AML-193 (cell line): ENCODE data around the gene TM9SF2.
"Not testable (repeated sequence)": the region's sequence is repeated elsewhere in the genome, so short reads cannot be mapped to it uniquely, and the experiment has no call there.

Experiments used
- DNase-seq, 2 experiments: peaks; one replicate each; lab custom pipeline; 2025; lab: John Stamatoyannopoulos, UW

The TM9SF2 gene

DNA sequence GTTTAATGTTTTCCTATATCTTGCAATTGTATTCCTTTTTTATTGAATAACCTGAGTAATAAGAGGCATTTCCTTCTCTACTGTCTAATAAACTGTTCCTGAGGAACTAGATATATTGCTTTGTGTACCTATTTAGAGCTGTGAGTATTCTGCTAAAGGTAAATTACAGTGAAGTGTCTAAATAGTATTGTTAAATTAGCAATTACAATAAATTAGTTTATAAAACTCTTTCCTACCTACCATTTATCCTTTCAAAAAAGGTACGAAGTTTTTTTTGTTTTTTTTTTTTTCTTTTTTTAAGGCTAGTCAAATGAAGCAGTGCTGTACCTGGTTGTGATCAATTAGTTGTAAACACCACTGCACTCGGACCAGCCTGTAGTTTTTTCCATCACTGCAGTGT lies 34.8 kb downstream of the TM9SF2 start:
- DNase-seq: no peak

DNA sequence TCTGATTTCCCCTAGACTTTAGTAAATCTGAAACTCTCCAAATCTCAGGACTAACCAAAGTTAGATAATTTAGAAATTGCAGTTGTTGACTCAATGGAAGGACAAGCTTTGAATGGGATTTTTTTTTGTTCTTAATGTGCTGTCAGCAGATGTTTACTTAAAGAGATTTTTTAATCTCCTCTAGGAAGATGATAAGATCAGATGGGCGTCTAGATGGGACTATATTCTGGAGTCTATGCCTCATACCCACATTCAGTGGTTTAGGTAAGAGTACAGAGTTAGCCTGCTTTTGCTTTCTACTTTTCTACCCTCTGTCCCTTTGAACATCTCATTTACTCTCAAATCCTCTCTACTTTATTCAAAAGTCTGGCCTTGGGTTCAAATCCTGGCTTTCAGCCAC lies 39.3 kb downstream of the TM9SF2 start:
- DNase-seq: no peak

DNA sequence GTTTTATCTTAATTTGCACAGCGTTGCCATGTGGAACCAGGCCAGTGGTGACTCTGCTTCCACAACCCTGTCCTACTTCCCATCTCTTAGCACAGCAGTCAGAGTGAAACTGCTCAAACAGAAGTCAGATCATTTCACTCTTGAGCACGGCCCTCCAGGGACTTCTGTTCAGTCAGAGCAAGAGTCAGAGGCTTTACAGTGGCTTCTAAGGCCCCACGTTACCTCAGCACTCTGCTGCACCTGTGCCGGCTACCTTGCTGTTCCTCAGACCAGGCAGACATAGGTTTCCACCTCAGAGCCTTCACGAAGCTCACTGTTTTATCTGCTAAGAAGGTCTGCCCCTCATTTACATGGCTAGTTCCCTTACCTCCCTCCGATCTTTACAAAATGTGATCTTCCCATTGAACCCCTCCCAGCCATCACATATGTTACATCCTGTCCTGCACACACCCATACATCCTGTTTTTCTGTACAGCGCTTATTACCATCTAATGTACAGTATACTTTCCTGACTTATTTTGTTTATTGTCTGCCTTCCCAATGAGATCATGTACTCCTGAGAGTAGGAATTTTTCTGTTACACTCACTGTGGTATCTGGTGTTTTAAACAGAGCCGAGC lies 41.6 kb downstream of the TM9SF2 start:
- DNase-seq: no peak

DNA sequence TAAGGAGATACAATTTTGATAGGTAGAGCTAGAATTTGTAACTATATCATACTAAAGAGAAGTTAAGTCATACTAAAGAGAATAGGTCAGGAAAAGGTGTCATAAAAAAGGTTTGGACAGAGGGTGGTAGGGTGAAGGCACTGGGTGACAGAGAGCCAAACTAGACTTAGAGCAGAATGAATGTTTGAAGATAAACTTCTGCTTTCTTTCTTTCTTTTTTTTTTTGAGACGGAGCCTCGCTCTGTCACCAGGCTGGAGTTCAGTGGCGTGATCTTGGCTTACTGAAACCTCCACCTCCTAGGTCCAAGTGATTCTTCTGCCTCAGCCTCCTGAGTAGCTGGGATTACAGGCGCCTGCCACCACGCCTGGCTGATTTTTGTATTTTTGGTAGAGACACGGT lies 44.1 kb downstream of the TM9SF2 start:
- DNase-seq: no peak

- no peak for DNase-seq
These were observed 44.7 kb downstream of the TM9SF2 start for GRCh38 chr13:99545979-99546378.

GRCh38 chr13:99546878-99547277 lies 45.6 kb downstream of the TM9SF2 start:
- DNase-seq: no peak

DNA sequence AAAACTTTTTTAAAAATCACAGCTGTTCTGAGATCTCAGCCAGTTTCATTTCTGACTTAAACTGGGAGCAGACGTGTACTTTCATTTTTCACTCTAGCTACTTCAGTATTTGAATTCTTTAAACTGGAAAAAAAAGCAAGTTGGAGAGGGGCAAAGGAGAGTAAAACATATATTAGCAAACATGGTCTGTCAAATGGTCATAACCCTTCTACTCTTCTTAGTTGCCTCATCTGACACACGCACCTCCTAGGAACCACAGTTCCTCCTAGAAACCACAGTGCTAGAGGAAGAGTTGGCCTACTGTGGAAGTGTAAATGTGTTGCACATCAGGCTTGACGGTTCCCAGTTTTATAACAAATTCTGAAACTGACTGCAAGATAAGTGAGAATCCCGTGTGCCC lies 47.2 kb downstream of the TM9SF2 start:
- peak; percentile 14 to 38 for DNase-seq

- DNase-seq: no peak
These were observed 51.8 kb downstream of the TM9SF2 start for GRCh38 chr13:99553033-99553432.

- DNase-seq: no peak
These were observed 53.9 kb downstream of the TM9SF2 start for GRCh38 chr13:99555149-99555548.

- DNase-seq: no peak
These were observed 55.7 kb downstream of the TM9SF2 start for GRCh38 chr13:99556867-99557443.

- DNase-seq: no peak
These were observed 57.4 kb downstream of the TM9SF2 start for GRCh38 chr13:99558570-99559180.

GRCh38 chr13:99559560-99559959 lies 58.3 kb downstream of the TM9SF2 start:
- DNase-seq: no peak

DNA sequence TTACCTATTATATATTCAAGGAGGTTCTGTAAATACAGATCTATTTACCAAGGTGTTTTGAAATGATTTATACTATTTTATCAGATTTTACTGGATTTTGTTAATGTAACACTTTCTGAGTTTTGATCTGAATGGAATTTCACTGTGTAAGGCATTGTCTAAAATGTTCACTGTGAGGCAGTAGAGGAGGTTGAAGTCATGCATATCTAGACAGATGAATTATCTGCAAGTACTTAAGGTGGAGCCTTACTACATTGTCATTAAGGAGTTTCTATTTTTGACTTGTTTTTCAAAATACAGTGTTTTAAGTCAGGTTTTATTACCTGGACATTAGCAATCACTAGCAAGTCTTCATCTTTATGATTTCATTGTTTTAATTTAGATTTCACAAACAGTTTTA lies 62.1 kb downstream of the TM9SF2 start:
- DNase-seq: no peak

DNA sequence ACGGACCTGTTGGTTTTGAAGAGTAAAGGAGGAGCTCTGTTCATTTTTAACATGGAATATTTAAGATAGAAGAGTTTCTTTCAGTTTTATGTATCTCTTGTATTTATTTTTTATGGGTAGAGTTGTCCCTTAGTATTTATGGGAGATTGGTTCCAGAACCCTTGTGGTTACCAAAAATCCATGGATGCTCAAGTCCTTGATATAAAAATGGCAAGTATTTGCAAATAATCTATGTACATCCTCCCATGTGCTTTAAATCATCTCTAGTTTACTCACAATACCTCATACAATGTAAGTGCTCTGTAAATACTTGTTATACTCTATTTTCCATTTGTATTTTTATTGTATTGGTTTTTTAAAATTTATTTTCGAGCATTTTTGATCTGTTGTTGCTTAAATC lies 63.1 kb downstream of the TM9SF2 start:
- no peak for DNase-seq

DNA sequence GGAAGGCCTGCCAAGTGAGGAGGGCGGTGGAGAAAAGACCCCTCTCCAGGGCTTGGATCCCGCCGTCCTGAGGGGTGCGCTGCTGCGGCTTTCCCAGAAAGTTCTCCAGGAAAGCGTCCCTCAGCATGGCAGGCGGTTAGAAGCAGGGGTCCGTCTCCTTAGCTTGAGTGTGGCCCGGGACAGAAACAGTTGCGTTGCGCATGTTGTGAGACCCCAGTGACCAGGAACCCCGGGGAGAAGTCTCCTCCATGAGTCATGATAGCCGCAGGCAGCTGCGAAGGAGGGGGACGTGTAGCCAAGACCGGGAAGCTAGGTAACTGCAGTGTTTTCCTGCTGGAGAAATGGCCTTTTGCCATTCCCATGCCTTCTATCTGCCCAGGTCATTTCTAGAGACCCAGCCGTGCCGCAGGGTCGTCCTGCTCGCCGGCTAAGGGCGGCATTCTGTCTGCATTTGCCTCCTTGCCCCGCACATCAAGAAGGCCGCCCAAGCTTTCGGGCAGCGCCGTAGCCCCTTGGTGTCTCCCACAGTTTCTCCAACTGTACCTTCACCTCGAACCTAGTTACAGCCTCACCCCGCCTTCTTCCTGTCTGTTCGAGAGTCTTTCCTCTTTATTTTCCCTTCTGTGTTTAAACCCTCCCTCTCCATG lies 64.3 kb downstream of the TM9SF2 start:
- DNase-seq: no peak

DNA sequence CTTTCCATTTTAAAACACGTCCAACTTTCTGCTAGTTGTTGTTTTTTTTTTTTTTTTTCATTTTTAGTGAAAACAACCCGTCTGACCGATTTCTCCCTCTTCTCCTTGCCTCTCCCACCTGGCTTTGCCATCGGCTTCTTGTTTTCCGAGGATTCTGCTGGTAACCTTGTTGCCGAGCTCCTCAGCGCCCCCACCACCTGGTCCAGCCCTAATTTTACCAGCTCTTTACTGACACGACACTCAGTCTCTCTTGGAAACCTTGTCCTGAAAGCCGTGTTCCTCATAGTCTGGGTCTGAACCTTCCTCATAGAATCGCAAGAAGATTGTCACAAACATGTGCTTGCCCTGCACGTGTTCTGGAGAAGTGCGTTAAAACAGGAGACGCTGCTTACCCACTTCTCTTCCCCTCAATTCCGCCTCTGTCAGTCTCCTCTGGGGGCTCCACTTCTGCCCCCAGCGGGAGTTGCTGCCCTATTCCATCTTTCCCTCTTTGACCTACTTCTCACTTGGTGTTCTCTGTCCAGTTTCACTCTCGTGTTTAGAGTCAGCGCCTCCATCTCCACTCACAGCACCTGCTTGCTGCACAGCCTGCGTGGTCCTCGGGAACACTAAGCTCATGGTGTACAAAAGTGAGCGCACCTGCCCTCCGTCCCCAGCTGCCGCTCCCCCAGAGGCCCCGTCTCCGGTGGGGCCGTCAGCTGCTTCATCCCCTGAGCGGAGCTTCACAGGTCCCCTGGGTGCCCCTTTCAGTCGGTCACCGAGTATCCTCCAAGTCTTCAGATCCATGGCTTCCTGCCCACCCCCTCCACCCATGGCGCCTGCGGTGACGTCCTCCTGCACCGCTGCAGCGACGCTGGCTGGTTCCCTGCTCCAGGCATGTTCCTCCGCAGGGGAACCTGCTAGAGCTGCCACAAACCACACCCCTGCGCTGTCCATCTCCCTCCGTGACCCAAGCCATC lies 65.1 kb downstream of the TM9SF2 start:
- DNase-seq: no peak

- not testable (repeated sequence) for DNase-seq
These were observed 67.6 kb downstream of the TM9SF2 start for GRCh38 chr13:99568901-99569300.

DNA sequence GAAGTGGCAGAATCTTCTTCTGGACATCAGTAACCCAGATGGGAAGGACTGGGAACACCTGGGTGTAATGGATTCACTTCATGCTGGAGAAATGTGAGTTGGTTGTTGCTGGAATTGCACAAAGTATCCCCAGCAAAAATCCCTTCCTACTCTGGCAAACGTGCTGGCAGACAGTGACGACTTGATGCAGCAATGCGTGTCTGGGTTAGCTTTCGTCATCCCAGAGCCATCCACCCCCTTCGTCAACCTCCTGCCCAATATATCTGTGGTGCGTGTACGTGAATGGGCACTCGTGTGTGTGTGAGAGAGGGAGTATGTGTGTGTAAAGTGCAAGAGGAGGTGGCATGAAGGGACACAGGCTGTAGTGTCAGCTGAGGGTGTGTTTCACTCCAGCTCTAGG lies 70.9 kb downstream of the TM9SF2 start:
- no peak for DNase-seq

DNA sequence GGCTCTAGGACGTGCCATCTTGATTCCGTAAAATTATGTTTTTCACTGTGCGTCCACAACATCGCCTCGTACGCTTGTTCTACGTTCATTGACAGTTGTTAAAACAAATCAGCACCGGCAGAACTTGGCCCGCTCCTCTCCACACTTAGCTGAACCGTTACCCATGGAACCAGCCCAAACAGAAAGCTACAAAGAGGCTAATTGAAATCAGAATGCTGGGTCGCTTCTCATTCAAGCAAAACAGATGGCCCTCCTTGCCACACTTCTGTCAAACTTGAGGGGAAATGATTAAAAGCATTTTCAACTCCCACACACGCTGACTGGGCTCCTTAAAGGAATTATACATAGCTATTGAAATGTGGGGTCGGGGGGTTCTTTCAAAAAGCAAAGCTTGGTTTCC lies 71.6 kb downstream of the TM9SF2 start:
- DNase-seq: no peak

- no peak for DNase-seq
These were observed 74.3 kb downstream of the TM9SF2 start for GRCh38 chr13:99575376-99576120.
